SU-DHL-6 (cell line): ENCODE data around the gene ZDHHC13.

ENCODE experiments used
- H2AFZ ChIP-seq: fragments of 200-600 bp; sonication (generic); 2 replicates; pipeline ENCODE4 v1.6.1; 2014; ENCODE audit warnings: low read depth, mild to moderate bottlenecking, moderate library complexity, mixed read lengths, antibody characterized with exemption, low read length; ENCODE audit not compliant: severe bottlenecking
- H3F3A ChIP-seq: fragments of 200-600 bp; shearing (Covaris generic); 2 replicates; pipeline ENCODE4 v1.6.0; 2016; ENCODE audit warnings: antibody characterized with exemption, mild to moderate bottlenecking; ENCODE audit not compliant: insufficient read depth
- H3K27ac ChIP-seq: fragments of 200-600 bp; sonication (generic); 2 replicates; pipeline ENCODE4 v1.5.1; 2016; ENCODE audit warnings: low read depth, mild to moderate bottlenecking, low read length, moderate library complexity, mixed read lengths
- H3K27me3 ChIP-seq: fragments of 200-600 bp; sonication (generic), shearing (Covaris generic); 2 replicates; pipeline ENCODE4 v1.6.0; 2014; ENCODE audit warnings: mild to moderate bottlenecking, low read length
- H3K36me3 ChIP-seq: fragments of 200-600 bp; sonication (generic); 2 replicates; pipeline ENCODE4 v1.6.1; 2014; ENCODE audit warnings: mild to moderate bottlenecking, low read length, mixed read lengths
- H3K4me2 ChIP-seq: fragments of 300-600, 200-600 bp; shearing (Covaris generic), sonication (generic); 2 replicates; pipeline ENCODE4 v1.6.0; 2014; ENCODE audit warnings: low read length, low read depth, mild to moderate bottlenecking; ENCODE audit not compliant: poor library complexity, severe bottlenecking
- H3K4me3 ChIP-seq: fragments of 200-600 bp; sonication (generic); 2 replicates; pipeline ENCODE4 v1.5.1; 2014; ENCODE audit warnings: antibody characterized with exemption, low read length, mild to moderate bottlenecking, mixed read lengths; ENCODE audit not compliant: insufficient read depth, poor library complexity, severe bottlenecking
- H3K79me2 ChIP-seq: fragments of 200-600 bp; sonication (generic); 2 replicates; pipeline ENCODE4 v1.6.1; 2014; ENCODE audit warnings: mild to moderate bottlenecking, low read length, moderate library complexity; ENCODE audit not compliant: insufficient read depth
- H3K9ac ChIP-seq: fragments of 200-600 bp; sonication (generic); 2 replicates; pipeline ENCODE4 v1.7.0; 2014; ENCODE audit warnings: mild to moderate bottlenecking, low read length
- H3K9me2 ChIP-seq: fragments of 200-600 bp; sonication (generic); replicated peaks from 2 replicates; pipeline ENCODE4 v1.6.1; 2014; ENCODE audit warnings: low read length; ENCODE audit not compliant: insufficient read depth
- H3K9me3 ChIP-seq: fragments of 200-600 bp; sonication (generic); 2 replicates; pipeline ENCODE4 v1.6.1; 2014; ENCODE audit warnings: low read length, mixed read lengths; ENCODE audit not compliant: insufficient read depth
- H4K20me1 ChIP-seq: fragments of 200-600 bp; sonication (generic); 2 replicates; pipeline ENCODE4 v1.6.1; 2014; ENCODE audit warnings: low read depth, mild to moderate bottlenecking, antibody characterized with exemption, low read length, moderate library complexity, mixed read lengths
- CTCF ChIP-seq: fragments of 200-600 bp; sonication (generic); IDR thresholded peaks from one replicate; pipeline ENCODE4 v1.5.1; 2017; ENCODE audit warnings: antibody characterized with exemption, mild to moderate bottlenecking, low read length, moderate library complexity; ENCODE audit not compliant: insufficient read depth, poor library complexity, severe bottlenecking
- EZH2phosphoT487 ChIP-seq: fragments of 200-600 bp; sonication (generic), shearing (Covaris generic); conservative IDR thresholded peaks from 2 replicates; pipeline ENCODE4 v1.6.1; 2018; ENCODE audit warnings: mild to moderate bottlenecking, antibody characterized with exemption, low read length, moderate library complexity, mixed read lengths

ZDHHC13 gene

GRCh38 chr11:19196432-19196831 lies 79.5 kb downstream of the ZDHHC13 start:
- no peaks in the 10 kb centered on the region for H4K20me1 ChIP-seq
- no peak for TF ChIP-seq CTCF
- TF ChIP-seq EZH2phosphoT487 = no peak
- no peak overlapping the region for H2AFZ ChIP-seq
- no peaks in the 10 kb centered on the region for H3K79me2 ChIP-seq
- H3K9ac ChIP-seq = no peak overlapping the region
- H3K27ac ChIP-seq = no peak overlapping the region
- no peak overlapping the region for H3K4me3 ChIP-seq
- no peaks in the 10 kb centered on the region for H3K36me3 ChIP-seq
- no peak overlapping the region for H3K4me2 ChIP-seq
- H3F3A ChIP-seq = no peaks in the 10 kb centered on the region
- H3K9me3 ChIP-seq = no peaks in the 10 kb centered on the region
- H3K27me3 ChIP-seq = no peaks in the 10 kb centered on the region
- H3K9me2 ChIP-seq = no peaks in the 10 kb centered on the region

GRCh38 chr11:19199048-19199447 lies 82.1 kb downstream of the ZDHHC13 start:
- TF ChIP-seq EZH2phosphoT487 (no peak), CTCF (no peak)
- H3K79me2 ChIP-seq = no peaks in the 10 kb centered on the region
- H3K9me3 ChIP-seq = no peaks in the 10 kb centered on the region
- no peak overlapping the region for H3K27ac ChIP-seq
- H3F3A ChIP-seq = no peaks in the 10 kb centered on the region
- no peaks in the 10 kb centered on the region for H4K20me1 ChIP-seq
- no peaks in the 10 kb centered on the region for H3K36me3 ChIP-seq
- H3K4me2 ChIP-seq = no peak overlapping the region
- no peak overlapping the region for H3K9ac ChIP-seq
- H3K9me2 ChIP-seq = no peaks in the 10 kb centered on the region
- H3K4me3 ChIP-seq = no peak overlapping the region
- H3K27me3 ChIP-seq = no peaks in the 10 kb centered on the region
- no peak overlapping the region for H2AFZ ChIP-seq

GRCh38 chr11:19199771-19200170 lies 82.8 kb downstream of the ZDHHC13 start:
- no peaks in the 10 kb centered on the region for H3K36me3 ChIP-seq
- H3K27ac ChIP-seq = no peak overlapping the region
- H3K9me3 ChIP-seq = no peaks in the 10 kb centered on the region
- TF ChIP-seq EZH2phosphoT487 = no peak
- no peak for TF ChIP-seq CTCF
- no peaks in the 10 kb centered on the region for H3K79me2 ChIP-seq
- H4K20me1 ChIP-seq = no peaks in the 10 kb centered on the region
- H3K4me3 ChIP-seq = no peak overlapping the region
- no peak overlapping the region for H3K4me2 ChIP-seq
- H3K27me3 ChIP-seq = no peaks in the 10 kb centered on the region
- H3K9me2 ChIP-seq = no peaks in the 10 kb centered on the region
- no peaks in the 10 kb centered on the region for H3F3A ChIP-seq
- no peak overlapping the region for H3K9ac ChIP-seq
- H2AFZ ChIP-seq = no peak overlapping the region
